SK-N-SH treated with all-trans-retinoic acid at 6 μM for 48 hours (cell line): ENCODE measurements around the gene SREK1.

Experiments used
- ATAC-seq: fragments of 200-7000 bp; cut with Tn5 transposase; 3 replicates; pipeline ENCODE4 v1.9.1; 2020; ENCODE audit warnings: mild to moderate bottlenecking, moderate library complexity
- ARNTL ChIP-seq: fragments of 450-650 bp; formaldehyde crosslinking; IDR thresholded peaks from 2 replicates; pipeline ENCODE4 v1.5.0; 2020; ENCODE audit warnings: low read depth, mild to moderate bottlenecking, moderate library complexity, borderline replicate concordance
- BACH2 ChIP-seq: fragments of 250-450 bp; sonication (Bioruptor Pico); IDR thresholded peaks from 2 replicates; pipeline ENCODE4 v1.9.0; 2021; ENCODE audit warnings: mild to moderate bottlenecking, borderline replicate concordance
- CSDC2 ChIP-seq: fragments of 250-450 bp; sonication (Bioruptor Pico); IDR thresholded peaks from 2 replicates; pipeline ENCODE4 v1.5.0; 2020; ENCODE audit warnings: mild to moderate bottlenecking, moderate library complexity
- CSRNP3 ChIP-seq: fragments of 250-450 bp; sonication (Bioruptor Pico); IDR thresholded peaks from 2 replicates; pipeline ENCODE4 v1.5.1; 2021; ENCODE audit warnings: mild to moderate bottlenecking, moderate library complexity
- ESRRG ChIP-seq: fragments of 250-450 bp; sonication (Bioruptor Pico); IDR thresholded peaks from 2 replicates; pipeline ENCODE4 v1.6.1; 2021; ENCODE audit warnings: mild to moderate bottlenecking
- GLIS3 ChIP-seq: fragments of 250-450 bp; sonication (Bioruptor Pico); IDR thresholded peaks from 2 replicates; pipeline ENCODE4 v1.5.0; 2020; ENCODE audit warnings: mild to moderate bottlenecking, moderate library complexity
- ISL1 ChIP-seq: fragments of 250-450 bp; sonication (Bioruptor Pico); IDR thresholded peaks from 2 replicates; pipeline ENCODE4 v2.1.2; 2022; ENCODE audit warnings: mild to moderate bottlenecking, moderate library complexity
- OSR1 ChIP-seq: fragments of 250-450 bp; sonication (Bioruptor Pico); IDR thresholded peaks from 2 replicates; pipeline ENCODE4 v1.8.0; 2022; ENCODE audit warnings: moderate library complexity, mild to moderate bottlenecking, inconsistent platforms
- PATZ1 ChIP-seq: fragments of 250-450 bp; sonication (Bioruptor Pico); IDR thresholded peaks from 2 replicates; pipeline ENCODE4 v1.8.0; 2020; ENCODE audit warnings: mild to moderate bottlenecking, moderate library complexity, borderline replicate concordance
- PPARA ChIP-seq: fragments of 250-450 bp; sonication (Bioruptor Pico); IDR thresholded peaks from 2 replicates; pipeline ENCODE4 v1.5.0; 2020; ENCODE audit warnings: mild to moderate bottlenecking, borderline replicate concordance
- RARB ChIP-seq: fragments of 250-450 bp; sonication (Bioruptor Pico); IDR thresholded peaks from 2 replicates; pipeline ENCODE4 v1.8.0; 2021; ENCODE audit warnings: mild to moderate bottlenecking, moderate library complexity
- SNAI2 ChIP-seq: fragments of 250-450 bp; sonication (Bioruptor Pico); IDR thresholded peaks from 2 replicates; pipeline ENCODE4 v1.5.0; 2020; ENCODE audit warnings: mild to moderate bottlenecking, moderate library complexity
- TCF4 ChIP-seq: fragments of 250-450 bp; sonication (Bioruptor Pico); IDR thresholded peaks from 2 replicates; pipeline ENCODE4 v1.8.0; 2021; ENCODE audit warnings: mild to moderate bottlenecking, moderate library complexity, borderline replicate concordance
- TOX ChIP-seq: fragments of 250-450 bp; sonication (Bioruptor Pico); IDR thresholded peaks from 2 replicates; pipeline ENCODE4 v1.8.0; 2021; ENCODE audit warnings: mild to moderate bottlenecking, moderate library complexity, borderline replicate concordance
- ZC3H10 ChIP-seq: fragments of 250-450 bp; sonication (Bioruptor Pico); IDR thresholded peaks from 2 replicates; pipeline ENCODE4 v1.5.1; 2021; ENCODE audit warnings: mild to moderate bottlenecking, moderate library complexity
- ZFP3 ChIP-seq: fragments of 250-450 bp; sonication (Bioruptor Pico); IDR thresholded peaks from 2 replicates; pipeline ENCODE4 v1.5.0; 2020; ENCODE audit warnings: mild to moderate bottlenecking, moderate library complexity
- ZFP30 ChIP-seq: fragments of 450-650 bp; formaldehyde crosslinking; IDR thresholded peaks from 2 replicates; pipeline ENCODE4 v1.5.0; 2022; ENCODE audit warnings: mild to moderate bottlenecking, moderate library complexity
- ZNF565 ChIP-seq: fragments of 450-650 bp; formaldehyde crosslinking; conservative IDR thresholded peaks from 2 replicates; pipeline ENCODE4 v1.5.0; 2020; ENCODE audit warnings: low read depth, mild to moderate bottlenecking, moderate library complexity
- ZNF70 ChIP-seq: fragments of 450-650 bp; formaldehyde crosslinking; IDR thresholded peaks from 2 replicates; pipeline ENCODE4 v1.5.0; 2020; ENCODE audit warnings: mild to moderate bottlenecking, moderate library complexity
- ZNF8 ChIP-seq: fragments of 450-650 bp; formaldehyde crosslinking; IDR thresholded peaks from 2 replicates; pipeline ENCODE4 v1.5.0; 2020; ENCODE audit warnings: mild to moderate bottlenecking, moderate library complexity
- TF ChIP-seq, protein P1 (sequence below): fragments of 250-450 bp; sonication (Bioruptor Pico); IDR thresholded peaks from 2 replicates; pipeline ENCODE4 v1.8.0; 2021; ENCODE audit warnings: low read depth, mild to moderate bottlenecking, moderate library complexity, borderline replicate concordance
- TF ChIP-seq, protein P2 (sequence below): fragments of 250-450 bp; sonication (Bioruptor Pico); IDR thresholded peaks from 2 replicates; pipeline ENCODE4 v1.5.1; 2020; ENCODE audit warnings: low read depth, mild to moderate bottlenecking, moderate library complexity

Gene SREK1

GRCh38 chr5:66164044-66164790, 20.1 kb downstream of the SREK1 start:
- no peak for TF ChIP-seq ESRRG (CRISPR knock-in tag)
- ATAC-seq: no peak

GRCh38 chr5:66168226-66168625, 24.1 kb downstream of the SREK1 start:
- ATAC-seq: no peak
- TF ChIP-seq, protein P1, sequence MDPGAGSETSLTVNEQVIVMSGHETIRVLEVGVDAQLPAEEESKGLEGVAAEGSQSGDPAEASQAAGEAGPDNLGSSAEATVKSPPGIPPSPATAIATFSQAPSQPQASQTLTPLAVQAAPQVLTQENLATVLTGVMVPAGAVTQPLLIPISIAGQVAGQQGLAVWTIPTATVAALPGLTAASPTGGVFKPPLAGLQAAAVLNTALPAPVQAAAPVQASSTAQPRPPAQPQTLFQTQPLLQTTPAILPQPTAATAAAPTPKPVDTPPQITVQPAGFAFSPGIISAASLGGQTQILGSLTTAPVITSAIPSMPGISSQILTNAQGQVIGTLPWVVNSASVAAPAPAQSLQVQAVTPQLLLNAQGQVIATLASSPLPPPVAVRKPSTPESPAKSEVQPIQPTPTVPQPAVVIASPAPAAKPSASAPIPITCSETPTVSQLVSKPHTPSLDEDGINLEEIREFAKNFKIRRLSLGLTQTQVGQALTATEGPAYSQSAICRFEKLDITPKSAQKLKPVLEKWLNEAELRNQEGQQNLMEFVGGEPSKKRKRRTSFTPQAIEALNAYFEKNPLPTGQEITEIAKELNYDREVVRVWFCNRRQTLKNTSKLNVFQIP (CRISPR knock-in tag): no peak
- TF ChIP-seq ISL1 (CRISPR knock-in tag): no peak
- no peak for TF ChIP-seq TOX (CRISPR knock-in tag)
- TF ChIP-seq ZNF8: no peak
- TF ChIP-seq ZNF565: no peak
- no peak for TF ChIP-seq PPARA (CRISPR knock-in tag)
- TF ChIP-seq TCF4 (CRISPR knock-in tag): no peak
- no peak for TF ChIP-seq BACH2 (CRISPR knock-in tag)
- TF ChIP-seq ZC3H10: no peak
- TF ChIP-seq ZFP30 (CRISPR knock-in tag): no peak
- no peak for TF ChIP-seq ESRRG (CRISPR knock-in tag)

GRCh38 chr5:66169534-66169933, 25.4 kb downstream of the SREK1 start:
- ATAC-seq: no peak

DNA sequence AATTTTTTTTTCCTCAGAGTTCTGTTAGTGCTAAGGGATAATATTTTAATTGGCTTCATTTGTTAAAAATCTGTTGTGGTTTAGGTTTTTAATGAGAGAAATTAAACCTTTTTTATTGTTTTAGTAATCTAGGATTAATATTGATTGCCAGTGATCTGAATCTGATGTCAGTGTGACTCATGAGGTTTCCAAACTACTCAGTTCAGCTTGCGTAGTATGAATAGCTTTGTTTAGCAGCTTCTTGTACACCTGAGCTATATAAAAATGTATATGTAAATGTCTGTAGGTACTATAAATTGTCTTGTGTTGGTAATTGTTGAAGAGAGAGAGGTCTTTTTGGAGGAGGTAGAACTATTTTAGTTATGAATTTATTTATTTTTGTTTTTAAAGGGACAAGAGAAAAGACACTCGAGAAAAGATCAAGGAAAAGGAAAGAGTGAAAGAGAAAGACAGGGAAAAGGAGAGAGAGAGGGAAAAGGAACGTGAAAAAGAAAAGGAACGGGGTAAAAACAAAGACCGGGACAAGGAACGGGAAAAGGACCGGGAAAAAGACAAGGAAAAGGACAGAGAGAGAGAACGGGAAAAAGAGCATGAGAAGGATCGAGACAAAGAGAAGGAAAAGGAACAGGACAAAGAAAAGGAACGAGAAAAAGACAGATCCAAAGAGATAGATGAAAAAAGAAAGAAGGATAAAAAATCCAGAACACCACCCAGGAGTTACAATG, 26.3 kb downstream of the SREK1 start:
- TF ChIP-seq ZNF8 (no peak), ZNF565 (no peak), ARNTL (CRISPR knock-in tag) (no peak), GLIS3 (CRISPR knock-in tag) (no peak), TOX (CRISPR knock-in tag) (no peak), PATZ1 (no peak), TCF4 (CRISPR knock-in tag) (no peak), BACH2 (CRISPR knock-in tag) (no peak), CSDC2 (CRISPR knock-in tag) (no peak), CSRNP3 (CRISPR knock-in tag) (no peak), RARB (no peak), ZC3H10 (no peak), ISL1 (CRISPR knock-in tag) (no peak), PPARA (CRISPR knock-in tag) (no peak), SNAI2 (CRISPR knock-in tag) (no peak), ZFP30 (CRISPR knock-in tag) (no peak)
- TF ChIP-seq, protein P2, sequence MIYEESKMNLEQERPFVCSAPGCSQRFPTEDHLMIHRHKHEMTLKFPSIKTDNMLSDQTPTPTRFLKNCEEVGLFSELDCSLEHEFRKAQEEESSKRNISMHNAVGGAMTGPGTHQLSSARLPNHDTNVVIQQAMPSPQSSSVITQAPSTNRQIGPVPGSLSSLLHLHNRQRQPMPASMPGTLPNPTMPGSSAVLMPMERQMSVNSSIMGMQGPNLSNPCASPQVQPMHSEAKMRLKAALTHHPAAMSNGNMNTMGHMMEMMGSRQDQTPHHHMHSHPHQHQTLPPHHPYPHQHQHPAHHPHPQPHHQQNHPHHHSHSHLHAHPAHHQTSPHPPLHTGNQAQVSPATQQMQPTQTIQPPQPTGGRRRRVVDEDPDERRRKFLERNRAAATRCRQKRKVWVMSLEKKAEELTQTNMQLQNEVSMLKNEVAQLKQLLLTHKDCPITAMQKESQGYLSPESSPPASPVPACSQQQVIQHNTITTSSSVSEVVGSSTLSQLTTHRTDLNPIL: no peak
- TF ChIP-seq, protein P1 (CRISPR knock-in tag): no peak
- no peak for ATAC-seq

More at GRCh38 chr5:66169534-66169933, 25.4 kb downstream of the SREK1 start:
- TF ChIP-seq TOX (CRISPR knock-in tag) (no peak), BACH2 (CRISPR knock-in tag) (no peak), OSR1 (CRISPR knock-in tag) (no peak), RARB (no peak), ZNF70 (CRISPR knock-in tag) (no peak), TCF4 (CRISPR knock-in tag) (no peak), ESRRG (CRISPR knock-in tag) (no peak), ZFP3 (CRISPR knock-in tag) (no peak)
- TF ChIP-seq, protein P1 (CRISPR knock-in tag): no peak
- TF ChIP-seq, all 23 proteins: peak for 0
